RWPE1 (cell line): ENCODE results near the gene LPIN1.

Experiments
- CTCF ChIA-PET: fragments of 350-600 bp; sonication (Branson Sonifier 250); formaldehyde crosslinking; extraction: SDS; loops from one replicate; lab custom pipeline; 2021; lab: Yijun Ruan, JAX
- POLR2A ChIA-PET: fragments of 400-600 bp; formaldehyde crosslinking; extraction: SDS; loops from one replicate; lab custom pipeline; 2020; ENCODE audit warnings: antibody characterized with exemption; ENCODE audit not compliant: low non-redundant PET; lab: Yijun Ruan, JAX
- DNase-seq: peaks from one replicate; pipeline ENCODE4 v3.0.0; 2012; ENCODE audit warnings: low spot score
- H3K27ac ChIP-seq: fragments of 450-650 bp; 2 replicates; pipeline ENCODE4 v1.5.1; 2017
- CTCF ChIP-seq: fragments of 450-650 bp; conservative IDR thresholded peaks from 2 replicates; pipeline ENCODE4 v1.5.1; 2017; ENCODE audit warnings: low read depth, mild to moderate bottlenecking

Gene LPIN1

GRCh38 chr2:11764920-11765319, 18.5 kb downstream of the LPIN1 start:
- no peak overlapping the region for H3K27ac ChIP-seq
- POLR2A ChIA-PET, result no interaction called here
- CTCF ChIA-PET, result interaction anchor here (0.6 kb wide), 2 partner anchors 8 to 12 kb away, joined by 3 to 7 read pairs; no protein-coding TSS in a partner anchor
- DNase-seq, result no peak
- TF ChIP-seq CTCF, result no peak

GRCh38 chr2:11765501-11765900, 19.1 kb downstream of the LPIN1 start:
- ChIA-PET CTCF (interaction anchor here (0.9 kb wide), 1 partner anchor 14 kb away, joined by 3 read pairs; no protein-coding TSS in a partner anchor), POLR2A (interaction anchor here (0.5 kb wide), 1 partner anchor 10 kb away, joined by 3 read pairs; no protein-coding TSS in a partner anchor)
- no peak for TF ChIP-seq CTCF
- no peak overlapping the region for H3K27ac ChIP-seq
- DNase-seq, result no peak

- POLR2A ChIA-PET, result no interaction called here
- H3K27ac ChIP-seq, result peak overlapping the region; percentile 10; the same call in 1 of the 2 replicates
- no peak for TF ChIP-seq CTCF
- CTCF ChIA-PET, result interaction anchor here (0.9 kb wide), 1 partner anchor 13 kb away, joined by 3 read pairs; no protein-coding TSS in a partner anchor
- no peak for DNase-seq
These were observed 19.6 kb downstream of the LPIN1 start for GRCh38 chr2:11766016-11766415.

GRCh38 chr2:11767779-11768178, 21.3 kb downstream of the LPIN1 start:
- no peak overlapping the region for H3K27ac ChIP-seq
- CTCF ChIA-PET, result interaction anchor here (1.0 kb wide), 1 partner anchor 69 kb away, joined by 3 read pairs; no protein-coding TSS in a partner anchor
- DNase-seq, result no peak
- no peak for TF ChIP-seq CTCF
- POLR2A ChIA-PET, result no interaction called here

- no peak for TF ChIP-seq CTCF
- H3K27ac ChIP-seq, result no peak overlapping the region
- no peak for DNase-seq
- CTCF ChIA-PET, result interaction anchor here (0.6 to 0.7 kb wide), 2 partner anchors 16 to 1221 kb away, joined by 4 to 5 read pairs; no protein-coding TSS in a partner anchor
- POLR2A ChIA-PET, result no interaction called here
These were observed 22.5 kb downstream of the LPIN1 start for GRCh38 chr2:11768946-11769345.

GRCh38 chr2:11769516-11769915, 23.1 kb downstream of the LPIN1 start:
- ChIA-PET POLR2A (no interaction called here), CTCF (interaction anchor here (0.7 to 1.2 kb wide), 2 partner anchors 15 to 1220 kb away, joined by 3 to 5 read pairs; no protein-coding TSS in a partner anchor)
- no peak overlapping the region for H3K27ac ChIP-seq
- TF ChIP-seq CTCF, result no peak
- DNase-seq, result no peak
